GM12801 (cell line): ENCODE measurements around the gene TARBP1.

Experiments used
- CTCF ChIP-seq: IDR thresholded peaks from one replicate; pipeline ENCODE4 v1.5.1; 2011; ENCODE audit warnings: control low read depth; ENCODE audit not compliant: insufficient read length; ENCODE audit errors: extremely low read depth

Gene TARBP1

GRCh38 chr1:234400773-234401172 is 78.2 kb downstream of the TARBP1 start:
- TF ChIP-seq CTCF: no peak

GRCh38 chr1:234398849-234399381 is 80.1 kb downstream of the TARBP1 start:
- TF ChIP-seq CTCF: no peak

- TF ChIP-seq CTCF: no peak
Measured at GRCh38 chr1:234397732-234398131, 81.2 kb downstream of the TARBP1 start.

GRCh38 chr1:234396871-234397270 is 82.1 kb downstream of the TARBP1 start:
- TF ChIP-seq CTCF: no peak

DNA sequence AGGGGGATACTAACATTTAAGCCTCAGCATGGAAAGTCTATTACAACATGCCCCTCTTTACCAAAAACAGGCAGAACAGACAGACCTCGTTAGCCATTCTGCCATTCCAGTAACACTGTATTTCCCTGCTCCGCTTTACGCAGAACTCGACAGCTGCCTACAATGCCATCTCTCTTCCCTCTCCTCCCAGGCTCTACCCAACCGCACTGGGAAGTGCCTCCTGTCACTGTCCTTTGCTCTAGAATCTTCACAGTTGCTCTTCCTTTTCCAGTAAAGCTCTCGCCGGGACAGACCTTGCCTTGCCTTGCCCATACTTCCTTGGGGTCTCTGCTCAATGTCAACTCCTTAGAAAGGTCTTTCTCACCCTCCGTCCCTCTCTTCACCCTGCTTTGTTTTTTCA is 82.9 kb downstream of the TARBP1 start:
- no peak for TF ChIP-seq CTCF

DNA sequence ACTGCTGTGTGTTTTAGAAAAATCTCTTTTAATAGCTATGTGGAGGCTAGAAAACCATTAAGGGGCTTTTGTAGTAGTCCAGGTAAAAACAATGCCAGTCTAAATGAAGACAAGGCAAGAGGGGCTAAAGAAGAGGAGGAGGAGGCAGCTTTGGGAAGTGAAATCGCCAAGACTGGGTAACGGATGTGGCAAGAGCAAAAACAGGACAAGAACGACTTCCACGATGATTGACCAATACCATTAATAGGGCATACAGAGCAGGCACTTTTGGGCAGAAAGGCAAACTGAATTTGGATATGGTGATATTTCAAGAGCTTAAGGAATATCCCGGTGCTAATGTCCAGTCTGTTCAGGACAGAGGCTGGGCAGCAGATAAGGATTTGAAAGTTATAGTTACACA is 83.7 kb downstream of the TARBP1 start:
- no peak for TF ChIP-seq CTCF

DNA sequence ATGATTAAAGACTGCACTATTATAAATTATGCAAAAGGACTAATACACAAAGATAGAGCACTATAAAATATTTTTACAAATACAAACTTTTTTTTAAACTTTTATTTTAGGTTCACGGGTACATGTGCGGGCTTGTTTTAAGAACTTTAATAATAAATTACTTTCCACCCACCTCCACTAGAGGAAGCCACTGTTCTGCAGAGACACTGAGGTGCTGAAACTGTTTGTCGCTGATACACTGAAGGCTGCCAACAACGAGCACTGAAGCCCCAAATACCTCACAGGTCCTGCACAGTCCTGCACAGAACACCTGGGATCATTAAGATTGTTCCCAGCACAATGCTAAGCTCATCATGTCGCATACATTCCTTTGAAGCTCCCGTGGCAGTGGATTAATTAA is 85.8 kb downstream of the TARBP1 start:
- TF ChIP-seq CTCF: no peak

GRCh38 chr1:234388094-234388493 is 90.9 kb downstream of the TARBP1 start:
- TF ChIP-seq CTCF: no peak
